ENCODE measurements around the gene ASIC1. TPM values are rescaled to one million over a fixed set of nuclear protein-coding genes. Genes with fewer than 3 reads are reported as not detected.

Gene ASIC1
- total and polyA plus RNA-seq, 2 of the 13 experiments (the other 11 are each of a cell fraction or from before 2014, with no cell fraction given), result 0.44 to 1.5 TPM

GRCh38 chr12:50104417-50105366, 47.3 kb downstream of the ASIC1 start (continued):
- no peak for TF ChIP-seq ZBTB8A (CRISPR knock-in tag; IDR thresholded peaks at IDR 0.05; ENCODE audit: borderline replicate concordance, low read depth)
- peak; percentile 58; the same call in 1 of the 2 replicates for TF ChIP-seq SAP130 (CRISPR knock-in tag; IDR thresholded peaks at IDR 0.05; ENCODE audit: low read depth)
- TF ChIP-seq EEA1 (CRISPR knock-in tag; IDR thresholded peaks at IDR 0.05; ENCODE audit: borderline replicate concordance), result 0 out of 2 replicates have a peak, but pooled peaks have one; percentile 35
- no peak for TF ChIP-seq THAP11 (CRISPR knock-in tag; IDR thresholded peaks at IDR 0.05)
- no peak for TF ChIP-seq KMT2B (CRISPR knock-in tag; IDR thresholded peaks at IDR 0.05)
- TF ChIP-seq ZNF687 (CRISPR knock-in tag; IDR thresholded peaks at IDR 0.05), result peak; percentile 46; the same call in 1 of the 2 replicates
- TF ChIP-seq RXRB (CRISPR knock-in tag; IDR thresholded peaks at IDR 0.05; ENCODE audit: borderline replicate concordance), result 0 out of 2 replicates have a peak, but pooled peaks have one; percentile 21
- TF ChIP-seq TIGD3 (CRISPR knock-in tag; IDR thresholded peaks at IDR 0.05; ENCODE audit: borderline replicate concordance), result no peak
- peak; percentile 68; the same call in 1 of the 2 replicates for TF ChIP-seq HNF4G (IDR thresholded peaks at IDR 0.05; ENCODE audit: borderline replicate concordance, low read depth, low read length)
- TF ChIP-seq HNF4G (CRISPR knock-in tag; IDR thresholded peaks at IDR 0.05; ENCODE audit: borderline replicate concordance, low read depth), result no peak
- 0 out of 2 replicates have a peak, but pooled peaks have one; percentile 26 for TF ChIP-seq TFAP4 (IDR thresholded peaks at IDR 0.05; ENCODE audit: borderline replicate concordance, low read depth)
- 0 out of 2 replicates have a peak, but pooled peaks have one; percentile 23 for TF ChIP-seq CEBPG (CRISPR knock-in tag; IDR thresholded peaks at IDR 0.05)
- 0 out of 2 replicates have a peak, but pooled peaks have one; percentile 31 for TF ChIP-seq HDAC1 (CRISPR knock-in tag; IDR thresholded peaks at IDR 0.05)
- TF ChIP-seq ATF2 (CRISPR knock-in tag; IDR thresholded peaks at IDR 0.05), result no peak
- TF ChIP-seq TEF (CRISPR knock-in tag; IDR thresholded peaks at IDR 0.05), result no peak
- no peak for TF ChIP-seq ZNF878 (CRISPR knock-in tag; IDR thresholded peaks at IDR 0.05)
- TF ChIP-seq ZKSCAN5 (CRISPR knock-in tag; IDR thresholded peaks at IDR 0.05), result 0 out of 2 replicates have a peak, but pooled peaks have one; percentile 9

Data from HepG2 (cell line).